Suprapubic skin (tissue), 4 donors: ENCODE data around the gene PACSIN2. TPM values are rescaled to one million over a fixed set of nuclear protein-coding genes. Genes with fewer than 3 reads are reported as not detected.

Source experiments
- DNase-seq, 2 donors: peaks; one replicate each; pipeline ENCODE4 v3.0.0-alpha.2; 2019; ENCODE audit warnings: low spot score in 2 of 2
- H3K27ac ChIP-seq: fragments of 200-600 bp; sonication (generic); one replicate; pipeline ENCODE4 v1.5.1; 2019
- H3K27me3 ChIP-seq: fragments of 200-600 bp; sonication (generic); one replicate; pipeline ENCODE4 v1.5.1; 2019
- H3K36me3 ChIP-seq: fragments of 200-600 bp; sonication (generic); one replicate; pipeline ENCODE4 v1.5.1; 2019
- H3K4me1 ChIP-seq: fragments of 200-600 bp; sonication (generic); one replicate; pipeline ENCODE4 v1.5.1; 2019
- H3K4me3 ChIP-seq: fragments of 200-600 bp; sonication (generic); one replicate; pipeline ENCODE4 v1.5.1; 2019; ENCODE audit warnings: mild to moderate bottlenecking
- H3K9me3 ChIP-seq: fragments of 200-600 bp; sonication (generic); one replicate; pipeline ENCODE4 v1.5.1; 2019
- EP300 ChIP-seq: sonication (generic); formaldehyde crosslinking; IDR thresholded peaks from one replicate; pipeline ENCODE4 v1.6.1; 2017; ENCODE audit warnings: antibody characterized with exemption
- POLR2A ChIP-seq, 2 donors: fragments of 450-650 bp; IDR thresholded peaks; one replicate each; pipeline ENCODE4 v1.6.1; 2017; ENCODE audit warnings: antibody characterized with exemption in 2 of 2, mild to moderate bottlenecking in 2 of 2, moderate library complexity in 2 of 2
- POLR2AphosphoS5 ChIP-seq, 3 donors: sonication (generic); formaldehyde crosslinking; IDR thresholded peaks; one replicate each; pipeline ENCODE4 v1.6.1; 2017; ENCODE audit warnings: antibody characterized with exemption in 3 of 3
- WGBS: methylation state at CpG from one replicate; pipeline ENCODE4 v1.1.5; 2018; 5-methylcytosine and 5-hydroxymethylcytosine counted together
- total RNA-seq, 4 donors: library from RNA; depleted of rRNA; stranded (reverse); fragments of >200 nt; gene quantifications; one replicate each; pipeline ENCODE4 v1.1.0, GENCODE V29; 2016
- TF ChIP-seq, protein P1 (sequence below), 2 donors: fragments of 200-600 bp in 1 of 2; fragments of 450-650 bp in 1 of 2; sonication (generic) in 1 of 2; IDR thresholded peaks; one replicate each; pipeline ENCODE4 v1.5.1; 2016 to 2019; ENCODE audit warnings: antibody characterized with exemption in 2 of 2, mild to moderate bottlenecking in 1 of 2, moderate library complexity in 1 of 2

The PACSIN2 gene
- total RNA-seq, 4 donors from 2014 or later, result 38.9 to 74.8 (median 55.3) TPM

DNA sequence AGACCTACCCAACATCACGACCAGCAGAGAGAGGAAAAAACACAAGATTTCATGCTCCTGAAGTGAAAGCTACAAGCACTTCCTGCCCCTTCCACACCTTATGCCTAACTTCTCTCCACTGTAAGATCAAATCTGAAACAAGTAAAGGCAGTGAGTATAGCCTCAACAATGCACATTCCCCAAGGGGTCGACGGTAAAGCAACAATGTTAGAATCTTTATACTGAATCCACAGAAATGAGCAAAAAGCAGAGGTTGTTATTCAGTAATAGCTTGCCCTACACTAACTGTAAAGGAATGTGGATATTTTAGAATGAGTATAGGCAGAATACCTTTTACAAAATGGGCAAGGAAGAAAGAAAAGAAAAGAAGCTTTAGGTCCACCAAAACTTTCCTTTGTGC, 173.5 kb downstream of the PACSIN2 start:
- 75% methylated on average over 3 of the region's 3 CpGs for WGBS
- Histone ChIP-seq H3K4me1 (no peaks in the 10 kb centered on the region), H3K4me3 (no peak overlapping the region), H3K27me3 (no peaks in the 10 kb centered on the region), H3K36me3 (peaks cover 44% of the 10 kb centered on the region), H3K9me3 (no peaks in the 10 kb centered on the region), H3K27ac (no peak overlapping the region)
- DNase-seq, result no peak
- no peak for TF ChIP-seq POLR2AphosphoS5 (IDR thresholded peaks at IDR 0.05)
- TF ChIP-seq POLR2A (IDR thresholded peaks at IDR 0.05), result no peak
- TF ChIP-seq, protein P1, sequence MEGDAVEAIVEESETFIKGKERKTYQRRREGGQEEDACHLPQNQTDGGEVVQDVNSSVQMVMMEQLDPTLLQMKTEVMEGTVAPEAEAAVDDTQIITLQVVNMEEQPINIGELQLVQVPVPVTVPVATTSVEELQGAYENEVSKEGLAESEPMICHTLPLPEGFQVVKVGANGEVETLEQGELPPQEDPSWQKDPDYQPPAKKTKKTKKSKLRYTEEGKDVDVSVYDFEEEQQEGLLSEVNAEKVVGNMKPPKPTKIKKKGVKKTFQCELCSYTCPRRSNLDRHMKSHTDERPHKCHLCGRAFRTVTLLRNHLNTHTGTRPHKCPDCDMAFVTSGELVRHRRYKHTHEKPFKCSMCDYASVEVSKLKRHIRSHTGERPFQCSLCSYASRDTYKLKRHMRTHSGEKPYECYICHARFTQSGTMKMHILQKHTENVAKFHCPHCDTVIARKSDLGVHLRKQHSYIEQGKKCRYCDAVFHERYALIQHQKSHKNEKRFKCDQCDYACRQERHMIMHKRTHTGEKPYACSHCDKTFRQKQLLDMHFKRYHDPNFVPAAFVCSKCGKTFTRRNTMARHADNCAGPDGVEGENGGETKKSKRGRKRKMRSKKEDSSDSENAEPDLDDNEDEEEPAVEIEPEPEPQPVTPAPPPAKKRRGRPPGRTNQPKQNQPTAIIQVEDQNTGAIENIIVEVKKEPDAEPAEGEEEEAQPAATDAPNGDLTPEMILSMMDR (IDR thresholded peaks at IDR 0.05), result no peak
- TF ChIP-seq EP300, result no peak

DNA sequence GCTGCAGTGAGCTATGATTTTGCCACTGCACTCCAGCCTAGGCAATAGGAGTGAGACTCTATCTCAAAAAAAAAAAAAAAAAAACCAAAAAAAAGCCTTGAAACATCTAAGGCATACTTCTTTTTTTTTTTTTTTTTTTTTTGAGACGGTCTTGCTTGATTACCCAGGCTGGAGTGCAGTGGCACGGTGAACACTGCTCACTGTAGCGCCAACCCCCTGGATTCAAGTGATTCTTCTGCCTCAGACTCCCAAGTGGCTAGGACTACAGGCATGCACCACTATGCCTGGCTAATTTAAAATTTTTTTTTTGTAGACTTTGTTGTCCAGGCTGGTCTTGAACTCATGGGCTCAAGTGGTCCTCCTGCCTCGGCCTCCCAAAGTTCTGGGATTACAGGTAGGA, 177.4 kb downstream of the PACSIN2 start:
- H3K27ac ChIP-seq, result no peak overlapping the region
- 98% methylated on average over 4 of the region's 4 CpGs for WGBS
- TF ChIP-seq POLR2AphosphoS5 (IDR thresholded peaks at IDR 0.05), result no peak
- H3K27me3 ChIP-seq, result no peaks in the 10 kb centered on the region
- no peaks in the 10 kb centered on the region for H3K4me1 ChIP-seq
- H3K36me3 ChIP-seq, result peaks cover 65% of the 10 kb centered on the region
- DNase-seq, result peak in 1 of 2 donors; percentile 18
- H3K9me3 ChIP-seq, result no peaks in the 10 kb centered on the region
- no peak overlapping the region for H3K4me3 ChIP-seq

DNA sequence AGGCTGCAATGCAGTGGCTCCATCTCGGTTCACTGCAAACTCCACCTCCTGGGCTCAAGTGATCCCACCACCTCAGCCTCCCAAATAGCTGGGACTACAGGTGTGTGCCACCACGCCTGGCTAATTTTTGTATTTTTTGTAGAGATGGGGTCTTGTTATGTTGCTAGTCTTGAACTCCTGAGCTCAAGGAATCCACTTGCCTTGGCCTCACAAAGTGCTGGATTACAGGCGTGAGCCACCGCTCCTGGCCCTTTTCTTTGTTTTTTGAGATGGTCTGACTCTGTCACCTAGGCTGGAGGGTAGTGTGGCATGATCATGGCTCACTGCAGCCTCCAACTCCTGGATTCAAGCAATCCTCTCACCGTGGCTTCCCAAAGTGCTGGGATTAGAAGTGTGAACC, 178.9 kb downstream of the PACSIN2 start:
- no peak for TF ChIP-seq POLR2AphosphoS5 (IDR thresholded peaks at IDR 0.05)
- TF ChIP-seq POLR2A (IDR thresholded peaks at IDR 0.05), result no peak
- TF ChIP-seq EP300, result no peak
- TF ChIP-seq, protein P1 (IDR thresholded peaks at IDR 0.05), result no peak
- Histone ChIP-seq H3K27me3 (no peaks in the 10 kb centered on the region), H3K36me3 (peaks cover 76% of the 10 kb centered on the region), H3K27ac (no peak overlapping the region), H3K4me3 (no peak overlapping the region), H3K9me3 (no peaks in the 10 kb centered on the region), H3K4me1 (no peaks in the 10 kb centered on the region)
- DNase-seq, result peak in 1 of 2 donors; percentile 37
- WGBS, result 96% methylated on average over 5 of the region's 5 CpGs

- Histone ChIP-seq H3K9me3 (no peaks in the 10 kb centered on the region), H3K4me1 (no peaks in the 10 kb centered on the region), H3K4me3 (no peak overlapping the region), H3K27ac (no peak overlapping the region), H3K36me3 (peaks cover 77% of the 10 kb centered on the region), H3K27me3 (no peaks in the 10 kb centered on the region)
- 77% methylated on average over 5 of the region's 5 CpGs for WGBS
- TF ChIP-seq POLR2A (IDR thresholded peaks at IDR 0.05), result no peak
- no peak for TF ChIP-seq POLR2AphosphoS5 (IDR thresholded peaks at IDR 0.05)
- no peak for TF ChIP-seq EP300
- TF ChIP-seq, protein P1 (IDR thresholded peaks at IDR 0.05), result no peak
- DNase-seq, result no peak
Measured at GRCh38 chr22:42834177-42834949, 180.6 kb downstream of the PACSIN2 start.

DNA sequence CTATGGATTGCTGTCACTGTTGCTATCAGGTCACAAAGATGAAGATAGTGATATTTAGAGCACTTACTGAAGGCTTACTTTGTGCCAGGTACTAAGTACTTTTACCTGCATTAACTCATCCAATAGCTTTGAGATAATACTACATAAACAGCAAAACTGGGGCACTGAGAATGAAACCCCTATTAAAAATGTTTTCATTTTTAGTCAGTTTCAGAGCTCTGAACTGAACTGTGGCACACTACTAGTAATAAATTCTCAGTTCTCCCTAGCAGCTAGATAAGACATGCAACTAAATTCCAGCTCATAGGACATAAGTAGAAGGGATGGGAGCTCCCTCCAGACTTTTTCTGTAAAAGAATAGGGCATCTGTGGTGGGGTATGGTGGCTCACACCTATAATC, 181.8 kb downstream of the PACSIN2 start:
- no peak overlapping the region for H3K27ac ChIP-seq

More for the DNA sequence above, 181.8 kb downstream of the PACSIN2 start:
- H3K4me3 ChIP-seq, result no peak overlapping the region
- DNase-seq, result no peak
- TF ChIP-seq EP300 (no peak), POLR2AphosphoS5 (IDR thresholded peaks at IDR 0.05) (no peak), POLR2A (IDR thresholded peaks at IDR 0.05) (no peak)
- TF ChIP-seq, protein P1 (IDR thresholded peaks at IDR 0.05), result no peak
- H3K27me3 ChIP-seq, result no peaks in the 10 kb centered on the region
- H3K4me1 ChIP-seq, result no peaks in the 10 kb centered on the region
- H3K36me3 ChIP-seq, result peaks cover 74% of the 10 kb centered on the region
- no peaks in the 10 kb centered on the region for H3K9me3 ChIP-seq
